Transverse colon (tissue), 4 donors: Measurements from ENCODE around the gene POLQ.

Experiments used
- EP300 ChIP-seq: sonication (generic); formaldehyde crosslinking; IDR thresholded peaks from one replicate; pipeline ENCODE4 v1.6.1; 2017; ENCODE audit warnings: antibody characterized with exemption, low read depth
- POLR2A ChIP-seq: fragments of 450-650 bp; IDR thresholded peaks from one replicate; pipeline ENCODE4 v1.6.1; 2016; ENCODE audit warnings: antibody characterized with exemption, mild to moderate bottlenecking, moderate library complexity
- POLR2AphosphoS5 ChIP-seq, 3 donors: sonication (generic); formaldehyde crosslinking; IDR thresholded peaks; one replicate each; pipeline ENCODE4 v1.6.1; 2016; ENCODE audit warnings: antibody characterized with exemption in 3 of 3
- TF ChIP-seq, protein P1 (sequence below), 5 experiments: fragments of 200-600 bp in 3 of 5; fragments of 450-650 bp in 2 of 5; sonication (generic) in 3 of 5; IDR thresholded peaks; 1 replicate in 2 of 5; 2 replicates in 3 of 5; pipeline ENCODE4 v1.5.1; 2016 to 2017; ENCODE audit warnings: antibody characterized with exemption in 5 of 5, inconsistent platforms in 3 of 5, mild to moderate bottlenecking in 2 of 5, moderate library complexity in 1 of 5

DNA sequence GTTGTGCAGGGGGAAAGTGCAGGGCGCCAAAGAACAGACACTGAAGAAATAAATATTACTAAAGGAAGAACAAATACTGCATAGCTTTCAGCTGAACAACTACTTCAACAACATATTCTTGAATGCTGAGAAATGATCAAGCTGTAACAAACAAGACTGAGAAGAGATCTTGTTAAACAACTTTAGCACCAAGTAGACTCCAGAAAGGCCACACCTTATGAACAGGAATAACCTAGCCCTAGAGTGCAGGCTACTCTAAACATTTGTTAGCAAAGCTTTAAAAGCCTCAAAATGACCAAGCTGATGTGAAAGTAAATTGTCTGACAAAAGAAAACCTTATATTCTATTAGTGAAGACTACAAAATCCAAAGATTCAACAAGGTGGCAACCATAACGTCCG is 83.2 kb downstream of the POLQ start:
- TF ChIP-seq, protein P1, sequence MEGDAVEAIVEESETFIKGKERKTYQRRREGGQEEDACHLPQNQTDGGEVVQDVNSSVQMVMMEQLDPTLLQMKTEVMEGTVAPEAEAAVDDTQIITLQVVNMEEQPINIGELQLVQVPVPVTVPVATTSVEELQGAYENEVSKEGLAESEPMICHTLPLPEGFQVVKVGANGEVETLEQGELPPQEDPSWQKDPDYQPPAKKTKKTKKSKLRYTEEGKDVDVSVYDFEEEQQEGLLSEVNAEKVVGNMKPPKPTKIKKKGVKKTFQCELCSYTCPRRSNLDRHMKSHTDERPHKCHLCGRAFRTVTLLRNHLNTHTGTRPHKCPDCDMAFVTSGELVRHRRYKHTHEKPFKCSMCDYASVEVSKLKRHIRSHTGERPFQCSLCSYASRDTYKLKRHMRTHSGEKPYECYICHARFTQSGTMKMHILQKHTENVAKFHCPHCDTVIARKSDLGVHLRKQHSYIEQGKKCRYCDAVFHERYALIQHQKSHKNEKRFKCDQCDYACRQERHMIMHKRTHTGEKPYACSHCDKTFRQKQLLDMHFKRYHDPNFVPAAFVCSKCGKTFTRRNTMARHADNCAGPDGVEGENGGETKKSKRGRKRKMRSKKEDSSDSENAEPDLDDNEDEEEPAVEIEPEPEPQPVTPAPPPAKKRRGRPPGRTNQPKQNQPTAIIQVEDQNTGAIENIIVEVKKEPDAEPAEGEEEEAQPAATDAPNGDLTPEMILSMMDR (IDR thresholded peaks at IDR 0.05): no peak
- TF ChIP-seq POLR2A (no peak), POLR2AphosphoS5 (IDR thresholded peaks at IDR 0.05) (no peak), EP300 (no peak)
